ENCODE measurements around the gene RSPH1. TPM values are rescaled to one million over a fixed set of nuclear protein-coding genes. Genes with fewer than 3 reads are reported as not detected.
A peak's percentile ranks its signal among the peaks of the same experiment; 100 is the strongest.

RSPH1 gene
- total RNA-seq (1 to 10 TPM in 1 of 9 donors, under 1 TPM in 6, not detected in 2; 0.13 to 1.4 (median 0.61) TPM), polyA plus RNA-seq (1 to 10 TPM; 1.2 to 5.8 (median 3.2) TPM)
- long read RNA-seq, donor 1: 0 reads
- long read RNA-seq, donor 2: 0 reads
- long read RNA-seq, donor 3: 0 reads
- long read RNA-seq, donor 4: 0 reads
- long read RNA-seq, donor 5, partial matches to known transcripts: 0 of 2 reads
- long read RNA-seq, donor 5, other reads (novel, unspliced or antisense): 0 of 2 reads
- long read RNA-seq, donor 6, partial matches to known transcripts: 0 of 1 reads
- long read RNA-seq, donor 6, other reads (novel, unspliced or antisense): 1 of 1 reads
- long read RNA-seq, donor 7: 0 reads
- long read RNA-seq, donor 8: 0 reads
- long read RNA-seq, donor 9: 0 reads
- long read RNA-seq, donor 10: 0 reads

GRCh38 chr21:42496120-42496838 lies at the start of gene RSPH1:
TSS of gene RSPH1 (minus strand) at chr21:42496224. CDS start at chr21:42496186, 38 bp downstream.
- Histone ChIP-seq H3K27me3 (no peaks in the 10 kb centered on the region), H3K36me3 (replicated peaks in 1 of 2) (no peaks in the 10 kb centered on the region), H3K4me1 (replicated peaks in 1 of 2) (peaks cover 0 to 12% of the 10 kb centered on the region in 2 donors), H3K27ac (peak within 1 kb of the TSS in 4 of 5 donors; percentile 39 to 86 (median 65)), H3K4me3 (peak within 1 kb of the TSS in 3 of 4 donors; percentile 33 to 55 (median 35)), H3K9me3 (replicated peaks in 1 of 3) (no peaks in the 10 kb centered on the region)
- WGBS, 4 donors: 0 to 1% (median 0%) methylated on average over 16 to 58 of the region's 58 CpGs
- DNase-seq: peak; percentile 99 to 100 (median 100)
- TF ChIP-seq CTCF (IDR thresholded peaks at IDR 0.05) (no peak), POLR2A (IDR thresholded peaks at IDR 0.05) (peak; percentile 55 to 64)
- intact Hi-C loops (cut with DNase I): no loop called here

- Histone ChIP-seq H3K27me3 (no peaks in the 10 kb centered on the region), H3K4me3 (no peak overlapping the region), H3K27ac (peak overlapping the region in 1 of 5 donors; percentile 14), H3K36me3 (replicated peaks in 1 of 2) (peaks cover 0 to 58% of the 10 kb centered on the region in 2 donors), H3K4me1 (replicated peaks in 1 of 2) (no peaks in the 10 kb centered on the region), H3K9me3 (replicated peaks in 1 of 3) (no peaks in the 10 kb centered on the region)
- 92 to 100% (median 98%) methylated on average over 4 to 8 of the region's 8 CpGs for WGBS, 4 donors
- TF ChIP-seq POLR2A (IDR thresholded peaks at IDR 0.05) (no peak), CTCF (IDR thresholded peaks at IDR 0.05) (no peak)
- intact Hi-C loops (cut with DNase I): loop anchor here in 1 of 2 donors (10.0 kb wide), 1 partner anchor 49 kb away; no protein-coding TSS in a partner anchor
- no peak for DNase-seq
Measured at GRCh38 chr21:42545745-42546144, 49.7 kb upstream of the RSPH1 start.

- no peak for DNase-seq
- H3K9me3 ChIP-seq (replicated peaks in 1 of 3): no peaks in the 10 kb centered on the region
- intact Hi-C loops (cut with DNase I): loop anchor here in 1 of 2 donors (10.0 kb wide), 1 partner anchor 49 kb away; no protein-coding TSS in a partner anchor
- no peak for TF ChIP-seq CTCF (IDR thresholded peaks at IDR 0.05)
- TF ChIP-seq POLR2A (IDR thresholded peaks at IDR 0.05): no peak
- WGBS, 4 donors: 94 to 97% (median 96%) methylated on average over 4 of the region's 4 CpGs
- no peaks in the 10 kb centered on the region for H3K27me3 ChIP-seq
- H3K27ac ChIP-seq: peak overlapping the region in 1 of 5 donors; percentile 14
- peaks cover 0 to 58% of the 10 kb centered on the region in 2 donors for H3K36me3 ChIP-seq (replicated peaks in 1 of 2)
- H3K4me1 ChIP-seq (replicated peaks in 1 of 2): no peaks in the 10 kb centered on the region
- no peak overlapping the region for H3K4me3 ChIP-seq
Measured at GRCh38 chr21:42545317-42545716, 49.3 kb upstream of the RSPH1 start.

- H3K27me3 ChIP-seq: no peaks in the 10 kb centered on the region
Measured at GRCh38 chr21:42544544-42544943, 48.5 kb upstream of the RSPH1 start.

More at GRCh38 chr21:42544544-42544943, 48.5 kb upstream of the RSPH1 start:
- intact Hi-C loops (cut with DNase I): loop anchor here in 1 of 2 donors (10.0 kb wide), 1 partner anchor 50 kb away; no protein-coding TSS in a partner anchor
- H3K9me3 ChIP-seq (replicated peaks in 1 of 3): no peaks in the 10 kb centered on the region
- 94 to 100% (median 95%) methylated on average over 6 to 8 of the region's 8 CpGs for WGBS, 4 donors
- DNase-seq: no peak
- no peak overlapping the region for H3K27ac ChIP-seq
- H3K4me1 ChIP-seq (replicated peaks in 1 of 2): no peaks in the 10 kb centered on the region
- TF ChIP-seq POLR2A (IDR thresholded peaks at IDR 0.05) (no peak), CTCF (IDR thresholded peaks at IDR 0.05) (no peak)
- H3K4me3 ChIP-seq: no peak overlapping the region
- H3K36me3 ChIP-seq (replicated peaks in 1 of 2): peaks cover 0 to 58% of the 10 kb centered on the region in 2 donors
